Measurements from ENCODE around the gene BEST1. TPM values are rescaled to one million over a fixed set of nuclear protein-coding genes. Genes with fewer than 3 reads are reported as not detected.

The BEST1 gene
- total and polyA plus RNA-seq, 2 donors (not counting 1 experiment from before 2014, with no cell fraction given), result 2.5 to 15.2 TPM

GRCh38 chr11:61907871-61908729 lies 42.1 kb upstream of the BEST1 start:
- Histone ChIP-seq H3K4me1 (ENCODE audit: control insufficient read depth, extremely low read depth, insufficient read depth, low read length) (no peaks in the 10 kb centered on the region), H3K4me2 (ENCODE audit: extremely low read depth, insufficient read depth, low read length) (no peak overlapping the region), H3K36me3 (ENCODE audit: control insufficient read depth, insufficient read depth, low read length) (peaks cover 3% of the 10 kb centered on the region), H4K20me1 (ENCODE audit: control insufficient read depth, extremely low read depth, insufficient read depth, low read length) (no peaks in the 10 kb centered on the region), H3K9me3 (ENCODE audit: control insufficient read depth, insufficient read depth, low read depth, low read length) (no peaks in the 10 kb centered on the region), H3K79me2 (ENCODE audit: control insufficient read depth, insufficient read depth, low read length) (no peaks in the 10 kb centered on the region), H3K27ac (ENCODE audit: insufficient read depth, low read length) (no peak overlapping the region), H3K27me3 (ENCODE audit: control insufficient read depth, insufficient read depth, low read length) (no peaks in the 10 kb centered on the region), H2AFZ (ENCODE audit: low read length) (no peak overlapping the region), H3K4me3 (replicated peaks in 1 of 4; ENCODE audit: control extremely low read depth in 1 of 4, insufficient read depth in 1 of 4, low read depth in 3 of 4, low read length in 4 of 4) (no peak overlapping the region), H3K9ac (ENCODE audit: insufficient read depth, low read length) (no peak overlapping the region)
- no peak for DNase-seq (ENCODE audit: low read depth in 2 of 2)
- TF ChIP-seq, protein P1, sequence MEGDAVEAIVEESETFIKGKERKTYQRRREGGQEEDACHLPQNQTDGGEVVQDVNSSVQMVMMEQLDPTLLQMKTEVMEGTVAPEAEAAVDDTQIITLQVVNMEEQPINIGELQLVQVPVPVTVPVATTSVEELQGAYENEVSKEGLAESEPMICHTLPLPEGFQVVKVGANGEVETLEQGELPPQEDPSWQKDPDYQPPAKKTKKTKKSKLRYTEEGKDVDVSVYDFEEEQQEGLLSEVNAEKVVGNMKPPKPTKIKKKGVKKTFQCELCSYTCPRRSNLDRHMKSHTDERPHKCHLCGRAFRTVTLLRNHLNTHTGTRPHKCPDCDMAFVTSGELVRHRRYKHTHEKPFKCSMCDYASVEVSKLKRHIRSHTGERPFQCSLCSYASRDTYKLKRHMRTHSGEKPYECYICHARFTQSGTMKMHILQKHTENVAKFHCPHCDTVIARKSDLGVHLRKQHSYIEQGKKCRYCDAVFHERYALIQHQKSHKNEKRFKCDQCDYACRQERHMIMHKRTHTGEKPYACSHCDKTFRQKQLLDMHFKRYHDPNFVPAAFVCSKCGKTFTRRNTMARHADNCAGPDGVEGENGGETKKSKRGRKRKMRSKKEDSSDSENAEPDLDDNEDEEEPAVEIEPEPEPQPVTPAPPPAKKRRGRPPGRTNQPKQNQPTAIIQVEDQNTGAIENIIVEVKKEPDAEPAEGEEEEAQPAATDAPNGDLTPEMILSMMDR (conservative IDR thresholded peaks at IDR 0.05 in 1 of 2, IDR thresholded peaks at IDR 0.05 in 1 of 2; ENCODE audit: low read depth in 1 of 2, low read length in 2 of 2), result no peak
- TF ChIP-seq EZH2 (IDR thresholded peaks at IDR 0.05; ENCODE audit: low read length, missing control alignments), result no peak

GRCh38 chr11:61908730-61909316 lies 41.3 kb upstream of the BEST1 start:
- H3K4me1 ChIP-seq (ENCODE audit: control insufficient read depth, extremely low read depth, insufficient read depth, low read length), result no peaks in the 10 kb centered on the region
- no peaks in the 10 kb centered on the region for H4K20me1 ChIP-seq (ENCODE audit: control insufficient read depth, extremely low read depth, insufficient read depth, low read length)
- no peak for DNase-seq (ENCODE audit: low read depth in 2 of 2)
- H3K36me3 ChIP-seq (ENCODE audit: control insufficient read depth, insufficient read depth, low read length), result peaks cover 3% of the 10 kb centered on the region
- no peak for TF ChIP-seq EZH2 (IDR thresholded peaks at IDR 0.05; ENCODE audit: low read length, missing control alignments)
- TF ChIP-seq, protein P1 (conservative IDR thresholded peaks at IDR 0.05 in 1 of 2, IDR thresholded peaks at IDR 0.05 in 1 of 2; ENCODE audit: low read depth in 1 of 2, low read length in 2 of 2), result no peak
- no peaks in the 10 kb centered on the region for H3K79me2 ChIP-seq (ENCODE audit: control insufficient read depth, insufficient read depth, low read length)
- H3K9ac ChIP-seq (ENCODE audit: insufficient read depth, low read length), result no peak overlapping the region
- no peaks in the 10 kb centered on the region for H3K27me3 ChIP-seq (ENCODE audit: control insufficient read depth, insufficient read depth, low read length)
- H2AFZ ChIP-seq (ENCODE audit: low read length), result no peak overlapping the region
- H3K9me3 ChIP-seq (ENCODE audit: control insufficient read depth, insufficient read depth, low read depth, low read length), result no peaks in the 10 kb centered on the region
- H3K4me3 ChIP-seq (replicated peaks in 1 of 4; ENCODE audit: control extremely low read depth in 1 of 4, insufficient read depth in 1 of 4, low read depth in 3 of 4, low read length in 4 of 4), result no peak overlapping the region
- H3K27ac ChIP-seq (ENCODE audit: insufficient read depth, low read length), result no peak overlapping the region
- H3K4me2 ChIP-seq (ENCODE audit: extremely low read depth, insufficient read depth, low read length), result no peak overlapping the region

DNA sequence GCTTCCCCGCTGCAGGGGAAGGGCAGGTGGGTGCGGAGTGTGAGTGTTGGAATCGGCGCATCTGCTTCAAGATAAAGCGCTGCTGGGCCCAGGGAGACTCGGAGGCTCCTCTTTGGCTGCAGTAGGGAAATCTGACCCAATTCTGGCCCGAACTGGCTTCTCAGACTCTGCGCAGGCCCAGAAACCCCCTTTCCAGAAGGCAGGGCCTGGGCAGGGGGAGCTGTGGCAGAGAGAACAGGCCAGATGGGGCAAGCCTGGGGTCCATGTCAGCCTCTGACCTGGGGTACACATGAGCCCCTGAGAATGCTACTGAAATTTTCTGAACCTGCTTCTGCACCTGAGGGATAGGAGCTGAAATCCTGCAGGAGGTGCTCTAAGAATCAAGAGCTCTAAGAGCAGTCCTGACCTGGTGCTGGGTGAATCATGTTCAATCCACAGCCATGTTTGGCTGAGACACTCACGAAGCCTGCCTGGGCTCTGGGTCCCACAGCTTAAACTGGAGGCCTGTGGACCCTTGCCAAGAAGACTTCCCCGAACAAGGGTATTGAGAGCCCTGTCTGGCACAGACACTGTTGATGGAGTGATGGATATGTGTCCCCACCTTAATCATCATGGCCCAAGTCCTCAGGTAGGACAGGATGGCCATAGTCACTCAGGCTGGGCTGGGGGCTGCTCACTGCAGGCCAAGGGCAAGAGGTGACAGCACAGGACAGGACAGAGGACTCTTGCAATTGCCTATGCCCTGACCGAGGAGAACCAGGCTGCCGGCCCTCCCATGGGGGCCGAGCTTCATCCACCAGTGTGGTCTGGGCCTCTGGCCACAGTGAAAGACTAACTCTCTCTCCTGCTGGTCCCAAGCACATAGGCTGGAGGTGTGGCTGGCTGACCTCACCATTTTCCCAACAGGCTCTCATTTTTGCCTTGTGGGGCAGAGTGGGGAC lies 39.7 kb upstream of the BEST1 start:
- H3K36me3 ChIP-seq (ENCODE audit: control insufficient read depth, insufficient read depth, low read length), result peaks cover 3% of the 10 kb centered on the region
- H3K27me3 ChIP-seq (ENCODE audit: control insufficient read depth, insufficient read depth, low read length), result no peaks in the 10 kb centered on the region
- no peak overlapping the region for H3K4me3 ChIP-seq (replicated peaks in 1 of 4; ENCODE audit: control extremely low read depth in 1 of 4, insufficient read depth in 1 of 4, low read depth in 3 of 4, low read length in 4 of 4)
- H3K27ac ChIP-seq (ENCODE audit: insufficient read depth, low read length), result no peak overlapping the region
- H4K20me1 ChIP-seq (ENCODE audit: control insufficient read depth, extremely low read depth, insufficient read depth, low read length), result no peaks in the 10 kb centered on the region
- no peaks in the 10 kb centered on the region for H3K79me2 ChIP-seq (ENCODE audit: control insufficient read depth, insufficient read depth, low read length)
- H3K9ac ChIP-seq (ENCODE audit: insufficient read depth, low read length), result no peak overlapping the region
- no peak overlapping the region for H2AFZ ChIP-seq (ENCODE audit: low read length)
- H3K9me3 ChIP-seq (ENCODE audit: control insufficient read depth, insufficient read depth, low read depth, low read length), result no peaks in the 10 kb centered on the region
- DNase-seq (ENCODE audit: low read depth in 2 of 2), result no peak
- TF ChIP-seq, protein P1 (conservative IDR thresholded peaks at IDR 0.05 in 1 of 2, IDR thresholded peaks at IDR 0.05 in 1 of 2; ENCODE audit: low read depth in 1 of 2, low read length in 2 of 2), result no peak
- no peak for TF ChIP-seq EZH2 (IDR thresholded peaks at IDR 0.05; ENCODE audit: low read length, missing control alignments)
- no peaks in the 10 kb centered on the region for H3K4me1 ChIP-seq (ENCODE audit: control insufficient read depth, extremely low read depth, insufficient read depth, low read length)
- no peak overlapping the region for H3K4me2 ChIP-seq (ENCODE audit: extremely low read depth, insufficient read depth, low read length)
